SH-SY5Y (cell line): ENCODE measurements around the gene ABCD1.

Experiments
- GATA2 ChIP-seq: IDR thresholded peaks from 2 replicates; pipeline ENCODE4 v1.6.1; 2011; ENCODE audit warnings: mild to moderate bottlenecking, low read depth, low read length
- GATA3 ChIP-seq: IDR thresholded peaks from 2 replicates; pipeline ENCODE4 v1.6.1; 2011; ENCODE audit warnings: low read depth, mild to moderate bottlenecking, low read length, moderate library complexity

The ABCD1 gene

DNA sequence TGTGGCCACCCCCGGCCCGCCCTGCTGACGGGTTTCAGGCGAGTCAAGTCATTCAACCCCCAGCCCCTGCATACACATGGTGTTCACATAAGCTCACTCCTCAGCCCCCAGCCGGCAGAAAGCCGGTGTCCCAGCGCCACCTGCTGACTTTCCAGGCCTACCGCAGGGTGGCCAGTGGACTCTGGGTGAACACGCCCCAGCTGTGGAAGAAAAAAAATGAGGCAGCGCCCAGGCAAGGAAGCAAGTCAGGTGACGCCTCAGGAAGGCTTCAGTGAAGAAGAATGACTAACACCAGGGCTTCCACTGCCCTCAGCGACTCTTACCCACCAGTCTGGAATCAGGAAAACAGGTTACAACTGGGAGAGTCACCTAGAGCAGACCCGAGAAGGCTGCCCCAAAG is 16.2 kb upstream of the ABCD1 start:
- TF ChIP-seq GATA3 (no peak), GATA2 (no peak)

DNA sequence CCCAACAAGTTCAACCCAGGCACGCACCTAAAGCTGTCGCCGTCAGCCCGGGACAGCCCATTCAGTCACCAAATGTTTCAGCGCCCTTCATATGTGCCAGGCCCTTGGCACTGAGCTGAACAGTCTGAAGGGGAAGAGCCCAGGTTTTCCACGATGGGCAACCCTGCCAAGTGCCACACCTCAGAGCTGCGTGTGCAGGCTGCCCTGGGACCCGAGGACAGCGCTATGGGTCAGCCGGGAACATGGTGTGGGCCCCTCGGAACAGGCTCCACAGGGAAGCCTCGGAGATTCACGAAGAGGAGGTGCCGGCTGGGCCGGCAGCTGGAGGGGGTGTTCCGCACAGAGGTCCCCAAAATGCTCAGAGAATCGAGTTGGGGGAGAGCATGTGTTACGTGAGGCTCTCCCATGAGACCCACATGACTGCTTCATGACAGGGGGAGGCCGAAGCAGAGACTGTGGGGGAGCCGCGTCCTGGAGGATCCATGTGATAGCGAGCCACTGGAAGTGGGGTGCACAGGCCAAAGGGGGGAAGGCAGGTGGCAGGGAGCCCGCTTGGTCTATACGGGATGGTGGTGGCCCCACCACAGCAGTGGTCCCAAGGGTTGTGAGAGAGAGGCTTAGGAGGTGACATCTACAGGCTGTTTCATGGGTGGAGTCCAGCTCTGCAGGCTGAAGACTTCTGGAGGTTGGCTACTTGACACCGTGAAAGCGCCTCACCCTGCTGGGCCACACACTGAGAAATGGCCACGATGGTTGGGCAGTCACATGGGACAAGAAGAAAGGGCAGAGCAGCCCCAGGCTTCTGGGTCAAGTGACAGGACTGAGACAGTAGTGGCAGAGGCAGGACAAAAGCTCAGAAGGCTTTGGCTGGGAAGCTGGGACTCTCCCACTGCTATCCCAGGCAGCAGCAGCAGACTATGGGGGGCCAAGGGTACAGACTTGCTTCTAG is 14.7 kb upstream of the ABCD1 start:
- TF ChIP-seq GATA2 (no peak), GATA3 (no peak)

DNA sequence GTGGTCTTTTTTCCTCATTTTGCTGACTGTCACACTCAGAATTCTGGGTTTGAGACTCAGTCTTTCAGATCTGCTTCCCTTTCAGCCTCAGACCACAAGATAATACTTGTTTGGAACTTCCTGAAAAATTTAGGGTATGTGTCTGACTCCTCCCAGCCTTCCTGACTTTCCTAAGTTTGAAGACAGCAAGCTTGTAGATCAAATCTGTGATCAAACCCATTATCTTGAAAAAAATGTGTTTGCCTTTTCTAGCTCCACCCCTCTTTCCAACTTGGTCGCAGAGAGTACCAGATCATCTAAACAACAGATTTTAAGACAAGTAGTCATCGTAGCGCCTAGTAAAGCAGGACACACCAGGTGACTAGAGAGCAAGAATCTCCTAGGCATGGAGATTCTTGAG is 10.4 kb upstream of the ABCD1 start:
- TF ChIP-seq GATA3 (no peak), GATA2 (no peak)

DNA sequence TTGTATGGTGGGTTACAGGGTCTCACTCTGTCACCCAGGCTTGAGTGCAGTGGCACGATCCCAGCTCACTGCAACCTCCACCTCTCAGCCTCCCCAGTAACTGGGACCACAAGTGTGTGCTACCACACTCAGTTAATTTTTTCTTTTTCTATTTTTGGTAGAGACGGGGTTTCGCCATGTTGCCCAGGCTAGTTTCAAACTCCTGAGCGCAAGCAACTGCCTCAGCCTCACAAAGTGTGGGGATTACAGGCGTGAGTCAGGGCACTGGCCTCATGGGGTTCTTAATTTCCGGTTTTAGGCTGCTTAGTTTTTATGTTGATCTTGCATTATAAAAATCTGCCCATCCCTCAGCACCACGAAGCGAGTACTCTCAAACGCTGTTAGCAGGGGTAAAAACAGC is 7.2 kb upstream of the ABCD1 start:
- TF ChIP-seq GATA2 (no peak), GATA3 (no peak)

DNA sequence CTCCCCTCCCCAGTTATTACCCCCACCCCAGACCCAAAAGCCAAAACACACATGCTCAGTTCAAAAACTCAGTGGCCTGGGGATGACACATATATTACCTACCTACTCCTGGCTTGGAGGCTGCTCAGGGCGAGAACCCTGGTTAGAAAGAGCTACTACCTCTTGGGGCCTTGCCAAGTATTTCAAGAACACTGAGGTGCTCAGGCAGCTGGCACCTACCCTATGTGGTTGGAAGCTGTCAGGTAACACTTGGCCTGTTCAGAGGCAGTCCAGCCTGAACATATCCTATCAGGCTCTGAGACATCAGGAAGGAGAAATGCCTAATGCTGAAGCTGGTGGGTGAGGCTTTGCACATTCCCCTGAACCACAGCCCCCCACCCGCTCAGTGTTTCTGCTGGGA is 5.4 kb upstream of the ABCD1 start:
- TF ChIP-seq GATA2 (no peak), GATA3 (no peak)

DNA sequence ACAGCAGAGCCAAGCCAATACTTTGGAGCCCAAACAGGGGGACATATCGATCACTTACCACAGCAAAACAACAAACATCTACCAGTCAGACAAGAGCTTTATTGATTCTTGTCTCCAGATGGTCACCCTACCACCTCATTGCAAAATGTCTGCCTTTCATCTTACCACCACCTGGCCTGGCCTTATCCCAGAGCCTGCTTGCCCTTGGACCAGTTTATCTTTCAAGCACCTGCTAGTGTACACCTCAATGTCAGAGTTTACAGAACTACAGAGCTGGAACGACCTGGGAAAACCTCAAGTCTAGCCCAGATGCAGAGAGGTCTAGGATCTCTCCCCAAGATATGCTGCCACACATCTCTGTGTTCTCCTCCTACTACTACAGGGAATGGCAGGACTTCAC is 5.0 kb upstream of the ABCD1 start:
- TF ChIP-seq GATA2 (no peak), GATA3 (no peak)

DNA sequence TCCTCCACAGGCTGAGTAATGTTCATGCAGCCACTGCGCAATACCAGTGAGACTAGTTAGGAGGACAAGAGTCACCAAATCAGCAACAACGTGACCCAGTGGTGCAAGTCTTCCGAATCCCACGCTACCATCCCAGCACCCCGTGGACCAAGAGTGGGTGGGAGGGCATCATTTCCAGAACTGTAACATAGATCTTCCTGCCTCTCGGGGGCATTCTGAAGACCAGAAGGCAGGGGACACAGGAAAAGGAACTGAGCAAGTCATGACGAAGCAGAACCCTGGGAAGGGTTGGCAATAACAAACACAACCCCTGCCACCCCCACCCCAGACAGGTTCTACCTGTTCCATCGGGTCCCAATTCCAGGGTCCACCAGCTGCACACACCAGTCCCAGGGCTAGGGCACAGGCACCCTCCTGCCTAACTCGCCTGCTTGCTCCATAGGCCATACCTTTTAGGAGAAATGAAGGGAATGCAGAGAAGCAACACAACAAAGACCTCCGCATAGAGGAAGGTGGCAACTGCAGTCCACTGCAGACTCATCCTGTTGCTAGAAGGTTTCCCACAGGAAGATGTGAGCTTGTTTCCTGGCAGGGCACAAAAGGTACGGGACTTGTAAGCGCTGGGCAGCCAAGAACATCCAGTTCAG is 1.8 kb upstream of the ABCD1 start:
- TF ChIP-seq GATA3 (no peak), GATA2 (no peak)

DNA sequence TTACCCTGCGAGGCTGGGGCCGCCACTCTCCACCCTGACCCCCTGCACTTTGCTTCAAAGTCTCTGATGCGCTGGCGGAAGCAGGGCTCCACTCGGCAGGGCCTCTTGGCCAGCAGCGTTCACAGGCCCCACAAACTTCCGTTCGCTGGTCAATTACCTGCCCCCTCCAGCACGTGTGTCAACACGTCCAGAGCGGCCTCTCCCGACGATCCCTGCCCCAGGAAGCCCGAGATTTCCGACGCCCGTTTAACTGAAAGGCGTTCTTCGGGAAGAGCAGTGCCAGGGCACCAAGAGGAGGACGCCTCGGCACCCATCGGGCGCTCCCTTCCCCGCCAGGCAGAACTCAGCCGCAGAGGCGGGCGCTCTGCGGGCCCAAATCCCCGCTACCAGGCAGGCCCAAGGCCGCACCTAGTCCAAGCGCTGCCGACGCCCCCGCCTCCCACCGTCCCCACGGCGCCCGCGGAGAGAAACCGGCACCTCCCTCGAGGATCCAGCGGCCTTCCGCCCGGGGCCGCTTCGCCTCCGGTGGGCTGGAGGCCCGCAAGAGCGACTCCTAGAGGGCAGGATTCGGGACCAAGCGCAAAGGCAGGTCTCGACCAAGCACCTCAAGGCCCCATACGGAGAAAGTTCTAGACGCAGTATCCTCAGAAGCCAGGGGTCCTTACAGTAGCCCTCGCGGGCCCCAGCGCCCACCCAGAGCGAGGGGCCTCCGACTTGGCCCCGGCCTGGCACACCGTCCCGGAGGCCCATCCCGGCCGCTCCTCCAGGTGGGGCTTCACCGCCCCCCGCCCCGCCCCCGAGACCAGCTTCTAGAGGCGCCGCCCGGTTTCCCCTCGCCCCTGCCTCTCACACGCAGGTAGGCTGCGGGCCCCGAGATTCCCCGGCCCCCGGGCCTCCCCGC is 1.1 kb upstream of the ABCD1 start:
- TF ChIP-seq GATA2, result no peak
- no peak for TF ChIP-seq GATA3

DNA sequence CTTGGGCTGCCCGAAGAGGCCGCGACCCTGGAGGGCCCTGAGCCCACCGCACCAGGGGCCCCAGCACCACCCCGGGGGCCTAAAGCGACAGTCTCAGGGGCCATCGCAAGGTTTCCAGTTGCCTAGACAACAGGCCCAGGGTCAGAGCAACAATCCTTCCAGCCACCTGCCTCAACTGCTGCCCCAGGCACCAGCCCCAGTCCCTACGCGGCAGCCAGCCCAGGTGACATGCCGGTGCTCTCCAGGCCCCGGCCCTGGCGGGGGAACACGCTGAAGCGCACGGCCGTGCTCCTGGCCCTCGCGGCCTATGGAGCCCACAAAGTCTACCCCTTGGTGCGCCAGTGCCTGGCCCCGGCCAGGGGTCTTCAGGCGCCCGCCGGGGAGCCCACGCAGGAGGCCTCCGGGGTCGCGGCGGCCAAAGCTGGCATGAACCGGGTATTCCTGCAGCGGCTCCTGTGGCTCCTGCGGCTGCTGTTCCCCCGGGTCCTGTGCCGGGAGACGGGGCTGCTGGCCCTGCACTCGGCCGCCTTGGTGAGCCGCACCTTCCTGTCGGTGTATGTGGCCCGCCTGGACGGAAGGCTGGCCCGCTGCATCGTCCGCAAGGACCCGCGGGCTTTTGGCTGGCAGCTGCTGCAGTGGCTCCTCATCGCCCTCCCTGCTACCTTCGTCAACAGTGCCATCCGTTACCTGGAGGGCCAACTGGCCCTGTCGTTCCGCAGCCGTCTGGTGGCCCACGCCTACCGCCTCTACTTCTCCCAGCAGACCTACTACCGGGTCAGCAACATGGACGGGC is 579 bp downstream of the ABCD1 start:
- TF ChIP-seq GATA2 (no peak), GATA3 (no peak)

DNA sequence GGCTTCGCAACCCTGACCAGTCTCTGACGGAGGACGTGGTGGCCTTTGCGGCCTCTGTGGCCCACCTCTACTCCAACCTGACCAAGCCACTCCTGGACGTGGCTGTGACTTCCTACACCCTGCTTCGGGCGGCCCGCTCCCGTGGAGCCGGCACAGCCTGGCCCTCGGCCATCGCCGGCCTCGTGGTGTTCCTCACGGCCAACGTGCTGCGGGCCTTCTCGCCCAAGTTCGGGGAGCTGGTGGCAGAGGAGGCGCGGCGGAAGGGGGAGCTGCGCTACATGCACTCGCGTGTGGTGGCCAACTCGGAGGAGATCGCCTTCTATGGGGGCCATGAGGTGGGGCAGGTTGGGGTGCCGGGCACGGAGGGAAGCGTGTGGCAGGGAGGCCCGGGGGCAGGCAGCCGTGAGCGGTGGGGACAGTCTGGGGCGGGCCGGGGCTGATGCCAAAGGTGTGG is 1.2 kb downstream of the ABCD1 start:
- no peak for TF ChIP-seq GATA3
- TF ChIP-seq GATA2, result no peak

DNA sequence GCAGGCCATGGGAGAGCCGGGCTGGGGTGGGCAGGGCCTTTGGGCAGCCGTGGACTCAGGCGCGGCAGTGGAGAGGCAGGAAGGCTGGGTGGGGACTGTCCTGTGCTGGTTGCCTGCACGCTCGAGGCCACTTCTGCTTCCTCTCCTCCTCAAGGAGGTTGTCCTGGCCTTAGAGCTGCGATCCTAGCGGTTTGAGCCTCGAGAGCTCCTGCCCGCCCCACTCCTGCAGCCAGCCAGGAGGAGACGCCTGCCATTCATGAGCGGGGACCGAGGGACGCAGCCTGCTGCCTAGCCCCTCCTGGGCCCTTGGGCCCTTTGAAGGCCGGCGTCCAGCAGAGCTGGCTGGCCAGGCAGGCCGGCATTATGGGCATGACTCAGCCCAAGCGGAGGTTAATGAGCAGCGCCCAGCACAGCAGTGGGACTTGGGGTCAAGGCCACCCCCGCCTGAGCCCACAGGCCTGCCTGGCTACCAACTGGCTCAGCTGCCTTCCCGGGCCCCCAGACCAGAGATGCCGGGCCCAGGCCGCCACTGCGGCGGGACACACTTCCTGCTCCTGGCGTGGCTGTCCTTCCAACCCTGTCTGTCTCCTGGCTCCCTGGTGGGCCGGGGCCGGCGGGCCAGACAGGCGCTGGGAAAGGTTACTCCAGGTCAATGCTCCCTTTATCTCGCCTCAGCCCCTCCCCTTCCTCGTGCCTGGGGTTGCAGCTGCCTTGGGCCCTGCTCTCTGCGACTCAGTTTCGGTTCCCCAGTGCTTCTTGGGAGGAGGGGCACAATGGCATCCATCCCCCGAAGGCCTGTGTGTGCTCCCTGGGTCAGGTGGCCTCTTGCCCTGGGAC is 1.8 kb downstream of the ABCD1 start:
- TF ChIP-seq GATA3 (no peak), GATA2 (no peak)

DNA sequence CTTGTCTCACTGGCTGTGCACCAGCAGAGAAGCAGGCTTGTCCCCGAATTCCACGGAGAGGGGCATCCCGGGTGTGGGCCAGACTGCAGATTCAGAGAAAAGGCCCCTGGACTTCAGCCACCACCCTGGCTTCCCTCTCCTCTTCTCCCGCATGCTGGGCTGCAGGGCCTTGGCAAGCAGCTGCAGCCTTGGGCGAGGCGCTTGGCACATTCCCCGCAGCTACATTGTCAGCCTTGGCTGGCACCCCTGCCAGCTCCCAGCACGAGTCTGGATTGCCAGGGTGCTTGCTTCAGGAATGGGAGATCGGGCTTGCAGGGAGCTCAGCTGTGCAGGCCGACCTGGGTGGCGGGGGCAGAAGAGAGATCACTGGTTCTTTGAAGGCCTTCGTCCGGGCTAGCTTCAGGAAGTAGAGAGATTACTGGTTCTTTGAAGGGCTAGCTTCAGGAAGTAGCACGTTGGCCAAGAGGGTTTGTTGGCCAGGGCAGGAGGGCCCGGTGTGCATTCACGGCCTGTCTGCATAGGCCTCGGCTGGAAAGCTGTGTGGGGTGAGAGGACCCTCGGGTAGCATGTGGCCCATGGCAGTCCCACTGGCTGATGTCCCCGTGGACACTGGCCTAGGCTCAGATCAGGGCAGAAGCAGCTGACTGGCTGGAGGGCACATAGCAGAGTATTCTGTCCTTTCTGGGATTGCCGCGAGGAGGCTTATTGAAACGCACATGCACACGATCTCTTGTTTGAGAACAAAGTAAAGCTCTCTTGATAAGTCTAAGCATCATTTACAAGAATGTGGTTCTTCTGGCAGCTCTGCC is 2.7 kb downstream of the ABCD1 start:
- no peak for TF ChIP-seq GATA2
- TF ChIP-seq GATA3, result no peak
